K562 (cell line): ENCODE results near the gene TEDDM1. TPM values are rescaled to one million over a fixed set of nuclear protein-coding genes. Genes with fewer than 3 reads are reported as not detected.

Experiments used
- CHD1 ChIP-seq: fragments of 200-600 bp; sonication (generic); IDR thresholded peaks from one replicate; pipeline ENCODE4 v1.6.1; 2012; ENCODE audit warnings: mild to moderate bottlenecking, moderate library complexity, low read length, inconsistent platforms
- CREM ChIP-seq: IDR thresholded peaks from 2 replicates; pipeline ENCODE4 v1.6.1; 2014; ENCODE audit warnings: antibody characterized with exemption, low read depth
- CSDE1 ChIP-seq, 2 experiments: fragments of 450-650 bp; IDR thresholded peaks; 2 replicates each; pipeline ENCODE4 v1.6.1; 2016; ENCODE audit warnings: mild to moderate bottlenecking in 1 of 2
- EZH2 ChIP-seq: IDR thresholded peaks from 2 replicates; pipeline ENCODE4 v1.6.1; 2012; ENCODE audit warnings: low read depth, mild to moderate bottlenecking, inconsistent platforms, low read length, borderline replicate concordance
- FOXM1 ChIP-seq, 2 experiments: fragments of 450-650 bp in 1 of 2; sonication (generic) in 1 of 2; formaldehyde crosslinking in 1 of 2; IDR thresholded peaks; 2 replicates each; pipeline versions ENCODE4 v1.6.1 to v1.9.0; 2017 to 2022; ENCODE audit warnings: low read depth in 2 of 2, mild to moderate bottlenecking in 2 of 2, missing genetic modification reagents in 1 of 2, moderate library complexity in 1 of 2
- FOXP4 ChIP-seq: sonication (generic); formaldehyde crosslinking; IDR thresholded peaks from 2 replicates; pipeline ENCODE4 v1.8.0; 2022; ENCODE audit warnings: mild to moderate bottlenecking, missing genetic modification reagents, borderline replicate concordance
- GABPB1 ChIP-seq: sonication (generic); formaldehyde crosslinking; IDR thresholded peaks from 2 replicates; pipeline ENCODE4 v1.8.0; 2022; ENCODE audit warnings: mild to moderate bottlenecking, missing genetic modification reagents
- IFI16 ChIP-seq: fragments of 250-450 bp; sonication (Bioruptor Pico); IDR thresholded peaks from 2 replicates; pipeline ENCODE4 v2.1.2; 2022; ENCODE audit warnings: mild to moderate bottlenecking, inconsistent platforms
- KDM2B ChIP-seq: fragments of 250-450 bp; sonication (Bioruptor Pico); IDR thresholded peaks from 2 replicates; pipeline ENCODE4 v1.8.0; 2021; ENCODE audit warnings: mild to moderate bottlenecking, moderate library complexity
- KDM5B ChIP-seq: fragments of 200-600 bp; sonication (generic); IDR thresholded peaks from 2 replicates; pipeline ENCODE4 v1.6.1; 2012; ENCODE audit warnings: low read depth, mild to moderate bottlenecking, moderate library complexity, low read length, control low read depth, inconsistent platforms; ENCODE audit not compliant: insufficient replicate concordance
- KLF16 ChIP-seq: IDR thresholded peaks from 2 replicates; pipeline ENCODE4 v1.6.1; 2016; ENCODE audit warnings: antibody characterized with exemption
- MAFK ChIP-seq: IDR thresholded peaks from 2 replicates; pipeline ENCODE4 v1.6.1; 2011; ENCODE audit warnings: low read length, improper control_type of control experiment
- MTA2 ChIP-seq: fragments of 450-650 bp; IDR thresholded peaks from 2 replicates; pipeline ENCODE4 v1.6.1; 2016; ENCODE audit warnings: low read depth
- NBN ChIP-seq: fragments of 450-650 bp; IDR thresholded peaks from 2 replicates; pipeline ENCODE4 v1.6.1; 2016; ENCODE audit warnings: low read depth, mild to moderate bottlenecking
- NFXL1 ChIP-seq: fragments of 450-650 bp; formaldehyde crosslinking; IDR thresholded peaks from 2 replicates; pipeline ENCODE4 v1.4.0; 2021; ENCODE audit warnings: mild to moderate bottlenecking
- PCBP2 ChIP-seq: fragments of 200-400 bp; formaldehyde crosslinking; IDR thresholded peaks from 2 replicates; pipeline ENCODE4 v1.6.1; 2018; ENCODE audit warnings: low read length, low read depth, mild to moderate bottlenecking, moderate library complexity; ENCODE audit not compliant: poor library complexity, severe bottlenecking
- SLC30A9 ChIP-seq: fragments of 250-450 bp; sonication (Bioruptor Pico); IDR thresholded peaks from 2 replicates; pipeline ENCODE4 v1.8.0; 2022; ENCODE audit warnings: mild to moderate bottlenecking, moderate library complexity
- STAT5A ChIP-seq: IDR thresholded peaks from 2 replicates; pipeline ENCODE4 v1.6.1; 2012; ENCODE audit warnings: low read length, inconsistent platforms, borderline replicate concordance
- TAF7 ChIP-seq: fragments of 450-650 bp; IDR thresholded peaks from 2 replicates; pipeline ENCODE4 v1.6.1; 2016; ENCODE audit warnings: missing genetic modification characterization, missing compliant biosample characterization
- TAF9B ChIP-seq: fragments of 450-650 bp; IDR thresholded peaks from 2 replicates; pipeline ENCODE4 v1.6.1; 2018; ENCODE audit warnings: mild to moderate bottlenecking; ENCODE audit not compliant: partially characterized antibody
- TARDBP ChIP-seq: fragments of 450-650 bp; IDR thresholded peaks from 2 replicates; pipeline ENCODE4 v1.6.1; 2016
- TFAM ChIP-seq: fragments of 250-450 bp; sonication (Bioruptor Pico); conservative IDR thresholded peaks from 2 replicates; pipeline ENCODE4 v1.5.0; 2021; ENCODE audit warnings: mild to moderate bottlenecking, moderate library complexity
- USF1 ChIP-seq: sonication (generic); formaldehyde crosslinking; IDR thresholded peaks from 2 replicates; pipeline ENCODE4 v1.9.0; 2022; ENCODE audit warnings: mild to moderate bottlenecking, missing genetic modification reagents
- ZKSCAN3 ChIP-seq: fragments of 250-450 bp; sonication (Bioruptor Pico); IDR thresholded peaks from 2 replicates; pipeline ENCODE4 v1.4.0; 2020
- ZNF121 ChIP-seq: sonication (generic); formaldehyde crosslinking; conservative IDR thresholded peaks from 2 replicates; pipeline ENCODE4 v1.8.0; 2022; ENCODE audit warnings: missing genetic modification reagents
- ZNF140 ChIP-seq: fragments of 250-450 bp; sonication (Bioruptor Pico); IDR thresholded peaks from 2 replicates; pipeline ENCODE4 v1.8.0; 2021; ENCODE audit warnings: moderate library complexity, mild to moderate bottlenecking, inconsistent platforms
- ZNF143 ChIP-seq: sonication (generic); formaldehyde crosslinking; IDR thresholded peaks from 2 replicates; pipeline ENCODE4 v1.9.0; 2022; ENCODE audit warnings: mild to moderate bottlenecking, missing genetic modification reagents
- ZNF347 ChIP-seq: fragments of 450-650 bp; formaldehyde crosslinking; IDR thresholded peaks from 2 replicates; pipeline ENCODE4 v1.4.0; 2020; ENCODE audit warnings: low read depth, mild to moderate bottlenecking, moderate library complexity
- ZNF507 ChIP-seq: conservative IDR thresholded peaks from 2 replicates; pipeline ENCODE4 v1.6.1; 2017; ENCODE audit warnings: missing genetic modification characterization, missing compliant biosample characterization
- ZNF778 ChIP-seq: fragments of 450-650 bp; formaldehyde crosslinking; IDR thresholded peaks from 2 replicates; pipeline ENCODE4 v1.4.0; 2020; ENCODE audit warnings: mild to moderate bottlenecking, moderate library complexity
- ZSCAN29 ChIP-seq: fragments of 450-650 bp; IDR thresholded peaks from 2 replicates; pipeline ENCODE4 v1.6.1; 2017
- polyA plus RNA-seq, 8 experiments: library from polyadenylated mRNA; depleted of rRNA in 4 of 8; stranded (reverse) in 5 of 8; unstranded in 3 of 8; fragments of >200 nt; fragmentation: Nextera tagmentation in 2 of 8; fragmentation: Illumina TruSeq in 1 of 8; extraction: Ambion mirVana in 2 of 8; extraction: Trizol in 1 of 8; gene quantifications; 2 replicates each; pipeline versions ENCODE4 v1.2.1 to v1.2.3, GENCODE V29; 2011 to 2014; ENCODE audit warnings: inconsistent platforms in 1 of 8, missing spikeins in 1 of 8
- total RNA-seq, 7 experiments: library from RNA; depleted of rRNA in 6 of 7; stranded (reverse); fragments of >200 nt in 6 of 7; fragmentation: Illumina TruSeq in 2 of 7; extraction: Trizol in 2 of 7; gene quantifications; 2 replicates each; pipeline versions ENCODE4 v1.2.1 to v1.2.3, GENCODE V29; 2011 to 2021; ENCODE audit warnings: low replicate concordance in 1 of 7

Gene TEDDM1
- total and polyA plus RNA-seq, 9 of the 15 experiments (the other 6 are each of a cell fraction or from before 2014, with no cell fraction given), result not detected

GRCh38 chr1:182391362-182392049, 9.0 kb downstream of the TEDDM1 start, which contains the start of gene GLUL (continued):
- peak; percentile 78 for TF ChIP-seq USF1 (CRISPR knock-in tag)
- no peak for TF ChIP-seq EZH2
- TF ChIP-seq ZNF143, result no peak
- no peak for TF ChIP-seq SLC30A9 (CRISPR knock-in tag)
- peak; percentile 93 for TF ChIP-seq KDM2B (CRISPR knock-in tag)
- no peak for TF ChIP-seq TFAM (CRISPR knock-in tag)
- no peak for TF ChIP-seq ZKSCAN3 (CRISPR knock-in tag)
- no peak for TF ChIP-seq ZNF778
- no peak for TF ChIP-seq FOXM1 (IDR thresholded peaks at IDR 0.05; ENCODE audit: low read depth)
- TF ChIP-seq FOXM1 (CRISPR knock-in tag; IDR thresholded peaks at IDR 0.05; ENCODE audit: low read depth), result peak; percentile 92
- peak; percentile 44; the same call in 1 of the 2 replicates for TF ChIP-seq ZNF121
- no peak for TF ChIP-seq MTA2
- TF ChIP-seq CSDE1 (IDR thresholded peaks at IDR 0.05), result peak in 1 of 2 experiments; percentile 77; a peak in 1 of 4 replicates
- TF ChIP-seq ZSCAN29, result no peak
- no peak for TF ChIP-seq ZNF507 (tag)
- no peak for TF ChIP-seq STAT5A
- TF ChIP-seq TAF7 (tag), result peak; percentile 90
- peak; percentile 100 for TF ChIP-seq KDM5B
- TF ChIP-seq ZNF347 (CRISPR knock-in tag), result no peak
- TF ChIP-seq PCBP2, result peak; percentile 98
- TF ChIP-seq MAFK, result no peak
- peak; percentile 68; the same call in 1 of the 2 replicates for TF ChIP-seq NBN
- 0 out of 2 replicates have a peak, but pooled peaks have one; percentile 20 for TF ChIP-seq TARDBP
- no peak for TF ChIP-seq ZNF140 (CRISPR knock-in tag)
- TF ChIP-seq CREM, result peak; percentile 53; the same call in 1 of the 2 replicates
- TF ChIP-seq KLF16, result no peak
- TF ChIP-seq CHD1, result peak; percentile 100
- TF ChIP-seq GABPB1 (CRISPR knock-in tag), result peak; percentile 77
- TF ChIP-seq FOXP4, result peak; percentile 87; the same call in 1 of the 2 replicates
- peak; percentile 92 for TF ChIP-seq TAF9B
- no peak for TF ChIP-seq IFI16
- TF ChIP-seq NFXL1 (CRISPR knock-in tag), result no peak
